B cell (primary cell): ENCODE data around the gene SEM1. TPM values are rescaled to one million over a fixed set of nuclear protein-coding genes. Genes with fewer than 3 reads are reported as not detected.

ENCODE experiments used
- ATAC-seq: fragments of 200-7000 bp; cut with Tn5 transposase; one replicate; pipeline ENCODE4 v1.10.0; 2021; ENCODE audit warnings: low read depth, mild to moderate bottlenecking, moderate number of reproducible peaks, moderate library complexity
- CTCF ChIA-PET: fragments of 350-600 bp; sonication (Branson Sonifier 250); formaldehyde crosslinking; loops from one replicate; lab custom pipeline; 2021; ENCODE audit warnings: antibody characterized with exemption, inconsistent platforms; lab: Charles Lee
- POLR2A ChIA-PET: fragments of 350-600 bp; sonication (Branson Sonifier 250); formaldehyde crosslinking; loops from one replicate; lab custom pipeline; 2021; ENCODE audit warnings: antibody characterized with exemption; lab: Charles Lee
- DNase-seq: peaks from one replicate; pipeline ENCODE4 v3.0.0; 2013
- H2AFZ ChIP-seq: 2 replicates; pipeline ENCODE4 v1.6.1; 2012; ENCODE audit warnings: mild to moderate bottlenecking, low read depth, low read length; ENCODE audit not compliant: insufficient read depth, poor library complexity, severe bottlenecking
- H3K27ac ChIP-seq, 2 donors: 1 replicate in 1 of 2; 2 replicates in 1 of 2; pipeline ENCODE4 v1.5.1; 2012 to 2013; ENCODE audit warnings: low read length in 2 of 2, mild to moderate bottlenecking in 2 of 2, moderate library complexity in 1 of 2
- H3K27me3 ChIP-seq, 4 experiments: fragments of 200-600 bp in 1 of 4; sonication (generic) in 1 of 4; replicated peaks in 1 of 4; 1 replicate in 2 of 4; 2 replicates in 2 of 4; pipeline versions ENCODE4 v1.6.1 to v1.7.0; 2013 to 2016; ENCODE audit warnings: low read length in 3 of 4, mild to moderate bottlenecking in 2 of 4, mixed read lengths in 1 of 4, moderate library complexity in 1 of 4; ENCODE audit not compliant: insufficient read depth in 4 of 4, control insufficient read depth in 3 of 4; ENCODE audit errors: control extremely low read depth in 1 of 4
- H3K36me3 ChIP-seq, 2 experiments: replicated peaks in 1 of 2; 1 replicate in 1 of 2; 2 replicates in 1 of 2; pipeline versions ENCODE4 v1.6.1 to v1.7.1; 2013; ENCODE audit warnings: low read length in 1 of 2; ENCODE audit not compliant: insufficient read depth in 2 of 2, control insufficient read depth in 1 of 2; ENCODE audit errors: control extremely low read depth in 1 of 2, extremely low read depth in 1 of 2
- H3K4me1 ChIP-seq, 2 donors: fragments of 200-600 bp in 1 of 2; sonication (generic) in 1 of 2; 1 replicate in 1 of 2; 2 replicates in 1 of 2; pipeline versions ENCODE4 v1.5.1 to v1.6.1; 2013 to 2017; ENCODE audit warnings: low read length in 2 of 2; ENCODE audit not compliant: control insufficient read depth in 2 of 2, insufficient read depth in 2 of 2
- H3K4me2 ChIP-seq: replicated peaks from 2 replicates; pipeline ENCODE3; 2012; ENCODE audit warnings: mild to moderate bottlenecking, low read depth, low read length; ENCODE audit not compliant: poor library complexity, severe bottlenecking
- H3K4me3 ChIP-seq, 5 experiments: fragments of 200-600 bp in 1 of 5; sonication (generic) in 1 of 5; 1 replicate in 3 of 5; 2 replicates in 2 of 5; pipeline versions ENCODE4 v1.5.1 to v1.7.0; 2011 to 2016; ENCODE audit warnings: low read length in 4 of 5, mild to moderate bottlenecking in 4 of 5, low read depth in 2 of 5, control low read depth in 1 of 5, moderate library complexity in 1 of 5; ENCODE audit not compliant: insufficient read depth in 1 of 5; ENCODE audit errors: control extremely low read depth in 1 of 5, extremely low read depth in 1 of 5
- H3K79me2 ChIP-seq: fragments of 200-600 bp; sonication (generic); one replicate; pipeline ENCODE4 v1.6.0; 2016; ENCODE audit warnings: low read length; ENCODE audit not compliant: control insufficient read depth, insufficient read depth
- H3K9ac ChIP-seq: fragments of 200-600 bp; sonication (generic); 2 replicates; pipeline ENCODE4 v1.6.1; 2017; ENCODE audit warnings: mild to moderate bottlenecking, low read length, moderate library complexity
- H3K9me3 ChIP-seq, 3 donors: one replicate each; pipeline versions ENCODE4 v1.6.1 to v1.7.1; 2013; ENCODE audit warnings: low read length in 2 of 3; ENCODE audit not compliant: control insufficient read depth in 2 of 3, insufficient read depth in 1 of 3; ENCODE audit errors: control extremely low read depth in 1 of 3
- H4K20me1 ChIP-seq: 2 replicates; pipeline ENCODE4 v1.6.0; 2012; ENCODE audit warnings: mild to moderate bottlenecking, low read length; ENCODE audit not compliant: insufficient read depth, control insufficient read depth, poor library complexity, severe bottlenecking
- H3K27ac Mint-ChIP-seq: one replicate; pipeline ENCODE4 v1.8.0; 2021; ENCODE audit warnings: mixed read lengths
- H3K27me3 Mint-ChIP-seq: one replicate; pipeline ENCODE4 v1.8.0; 2021; ENCODE audit warnings: mixed read lengths
- H3K4me1 Mint-ChIP-seq: one replicate; pipeline ENCODE4 v1.8.0; 2021; ENCODE audit warnings: mixed read lengths
- H3K4me3 Mint-ChIP-seq: one replicate; pipeline ENCODE4 v1.8.0; 2021; ENCODE audit warnings: mixed read lengths
- H3K9me3 Mint-ChIP-seq: one replicate; pipeline ENCODE4 v1.8.0; 2022; ENCODE audit warnings: mixed read lengths; ENCODE audit not compliant: insufficient read depth
- CTCF ChIP-seq: fragments of 200-600 bp; IDR thresholded peaks from one replicate; pipeline ENCODE4 v1.8.0; 2022; ENCODE audit warnings: antibody characterized with exemption, mild to moderate bottlenecking
- EZH2 ChIP-seq: IDR thresholded peaks from 2 replicates; pipeline ENCODE4 v1.6.1; 2012; ENCODE audit warnings: borderline replicate concordance, low read depth, mild to moderate bottlenecking, moderate library complexity, low read length; ENCODE audit not compliant: insufficient read depth, poor library complexity, severe bottlenecking
- WGBS: methylation state at CpG from one replicate; pipeline ENCODE4 v1.1.5; 2013; ENCODE audit warnings: missing lambda C conversion rate; ENCODE audit not compliant: insufficient coverage; 5-methylcytosine and 5-hydroxymethylcytosine counted together
- intact Hi-C: fragments of 100-400 bp; cut with micrococcal nuclease; formaldehyde crosslinking; loops from one replicate; pipeline ENCODE4 v1.10.0; 2022
- polyA plus RNA-seq: library from polyadenylated mRNA; depleted of rRNA; stranded (reverse); fragments of >200 nt; gene quantifications from 2 replicates; pipeline ENCODE4 v1.2.3, GENCODE V29; 2012
- total RNA-seq, 2 donors: library from RNA; stranded (reverse); fragments of 120-200 nt in 1 of 2; gene quantifications; 1 replicate in 1 of 2; 2 replicates in 1 of 2; pipeline versions ENCODE4 v1.2.3 to v1.2.4, GENCODE V29; 2013 to 2022

SEM1 gene
- total and polyA plus RNA-seq, 2 donors (not counting 1 experiment from before 2014, with no cell fraction given): 6.0 to 30.3 TPM

GRCh38 chr7:96667026-96667425, 42.6 kb downstream of the SEM1 start:
- H3K4me3 Mint-ChIP-seq: no peak overlapping the region
- POLR2A ChIA-PET: no interaction called here
- Histone ChIP-seq H3K36me3 (peaks cover 0 to 3% of the 10 kb centered on the region in 2 experiments), H2AFZ (no peak overlapping the region), H3K27me3 (no peaks in the 10 kb centered on the region), H3K9ac (no peak overlapping the region), H3K27ac (no peak overlapping the region), H3K9me3 (no peaks in the 10 kb centered on the region), H3K4me2 (no peak overlapping the region), H3K4me3 (no peak overlapping the region), H3K4me1 (peaks cover 0 to 2% of the 10 kb centered on the region in 2 donors), H3K79me2 (no peaks in the 10 kb centered on the region), H4K20me1 (no peaks in the 10 kb centered on the region)
- intact Hi-C loops: no loop called here
- ATAC-seq: no peak
- H3K9me3 Mint-ChIP-seq: no peaks in the 10 kb centered on the region
- CTCF ChIA-PET: no interaction called here
- no peak for DNase-seq
- TF ChIP-seq EZH2 (no peak), CTCF (no peak)
- H3K4me1 Mint-ChIP-seq: peaks cover 18% of the 10 kb centered on the region
- WGBS: 100% methylated on average over 1 of the region's 5 CpGs
- no peaks in the 10 kb centered on the region for H3K27me3 Mint-ChIP-seq
- H3K27ac Mint-ChIP-seq: no peak overlapping the region

- Histone ChIP-seq H3K9me3 (no peaks in the 10 kb centered on the region), H2AFZ (no peak overlapping the region), H3K9ac (no peak overlapping the region), H4K20me1 (no peaks in the 10 kb centered on the region), H3K36me3 (no peaks in the 10 kb centered on the region), H3K79me2 (no peaks in the 10 kb centered on the region), H3K27me3 (no peaks in the 10 kb centered on the region), H3K27ac (no peak overlapping the region), H3K4me3 (no peak overlapping the region), H3K4me2 (no peak overlapping the region), H3K4me1 (peaks cover 0 to 2% of the 10 kb centered on the region in 2 donors)
- H3K4me3 Mint-ChIP-seq: no peak overlapping the region
- ChIA-PET CTCF (no interaction called here), POLR2A (no interaction called here)
- DNase-seq: no peak
- no peak for TF ChIP-seq EZH2
- no peak for TF ChIP-seq CTCF
- H3K27ac Mint-ChIP-seq: no peak overlapping the region
- no peaks in the 10 kb centered on the region for H3K27me3 Mint-ChIP-seq
- ATAC-seq: no peak
- intact Hi-C loops: no loop called here
- WGBS: 100% methylated on average over 1 of the region's 1 CpG
- peaks cover 18% of the 10 kb centered on the region for H3K4me1 Mint-ChIP-seq
- H3K9me3 Mint-ChIP-seq: no peaks in the 10 kb centered on the region
These were observed 44.0 kb downstream of the SEM1 start for GRCh38 chr7:96665689-96666088.
